GM21526 (cell line): ENCODE results near the gene ARID1A.
A peak's percentile ranks its signal among the peaks of the same experiment; 100 is the strongest.
"Not testable (repeated sequence)": the region's sequence is repeated elsewhere in the genome, so short reads cannot be mapped to it uniquely, and the experiment has no call there.

Source experiments
- ATAC-seq: cut with Tn5 transposase; IDR thresholded peaks from one replicate; pipeline ENCODE4 v1.9.1; 2021; ENCODE audit warnings: moderate library complexity; ENCODE audit not compliant: unreplicated experiment, low FRiP score

ARID1A gene

GRCh38 chr1:26695356-26696118 is at the start of gene ARID1A:
TSS of gene ARID1A (plus strand) at chr1:26696015. CDS start at chr1:26696404, 389 bp downstream.
- ATAC-seq, result peak; percentile 43

DNA sequence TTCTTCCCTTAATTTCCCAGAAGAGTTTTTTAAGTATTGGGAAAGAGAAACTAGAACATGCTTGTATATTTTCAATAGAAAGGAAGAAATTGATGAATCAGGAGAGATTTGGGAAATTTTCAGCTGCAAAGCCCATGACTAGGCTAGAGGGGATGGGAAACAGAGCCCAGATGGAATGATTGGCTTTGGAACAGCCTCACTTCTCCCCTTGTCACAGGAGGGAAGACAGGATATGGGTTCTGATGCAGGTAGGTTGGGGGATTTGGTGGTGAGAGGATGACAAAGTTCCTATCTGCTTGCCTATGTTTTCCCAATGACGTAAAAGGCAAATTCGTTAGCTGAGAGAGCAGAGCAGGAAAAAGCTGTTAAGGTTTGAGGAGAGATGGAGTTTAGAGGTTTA is 31.0 kb upstream of the ARID1A start:
- no peak for ATAC-seq

- ATAC-seq, result no peak
Measured at GRCh38 chr1:26666855-26667254, 29.0 kb upstream of the ARID1A start.

DNA sequence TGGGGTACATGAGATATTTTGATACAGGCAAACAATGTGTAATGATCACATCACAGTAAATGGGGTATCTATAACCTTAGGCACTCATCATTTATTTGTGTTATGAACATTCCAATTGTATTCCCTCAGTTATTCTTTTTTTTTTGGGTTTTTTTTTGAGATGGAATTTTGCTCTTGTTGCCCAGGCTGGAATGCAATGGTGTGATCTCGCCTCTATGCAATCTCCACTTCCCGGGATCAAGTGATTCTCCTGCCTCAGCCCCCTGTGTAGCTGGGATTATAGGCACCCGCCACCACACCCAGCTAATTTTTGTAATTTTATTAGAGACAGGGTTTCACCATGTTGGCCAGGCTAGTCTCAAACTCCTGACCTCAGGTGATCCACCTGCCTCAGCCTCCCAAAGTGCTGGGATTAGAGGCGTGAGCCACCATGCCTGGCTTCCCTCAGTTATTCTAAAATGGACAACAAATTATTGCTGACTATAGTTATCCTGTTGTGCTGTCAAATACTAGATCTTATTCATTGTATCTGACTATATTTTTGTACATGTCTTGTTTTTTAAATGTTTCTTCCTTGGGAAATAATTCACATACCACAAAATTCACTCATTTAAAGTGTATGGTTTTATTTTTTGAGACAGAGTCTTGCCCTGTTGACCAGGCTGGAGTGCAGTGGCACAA is 27.6 kb upstream of the ARID1A start:
- ATAC-seq, result not testable (repeated sequence)

GRCh38 chr1:26677306-26678115 is 18.3 kb upstream of the ARID1A start:
- ATAC-seq, result peak; percentile 62

- no peak for ATAC-seq
Measured at GRCh38 chr1:26684763-26685508, 10.9 kb upstream of the ARID1A start.

DNA sequence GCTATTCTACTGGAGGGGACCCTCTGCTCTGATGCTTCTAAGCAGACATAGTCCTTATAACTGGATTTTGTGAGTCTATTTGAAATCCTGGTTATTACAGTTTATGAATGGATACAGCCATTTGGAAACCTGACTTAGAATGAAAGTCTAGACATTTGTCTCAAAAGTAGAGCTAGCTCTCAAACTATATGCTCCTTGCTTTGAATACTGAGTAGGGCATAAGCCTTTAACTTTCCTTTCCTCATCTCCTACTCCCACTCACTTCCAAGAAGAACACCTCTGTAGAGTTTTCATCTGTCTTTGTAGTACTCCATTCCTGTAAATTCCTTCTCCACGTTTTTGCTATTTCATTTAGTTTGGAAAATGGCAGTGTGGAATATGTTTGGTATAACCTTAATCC is 9.0 kb upstream of the ARID1A start:
- no peak for ATAC-seq

- no peak for ATAC-seq
Measured at GRCh38 chr1:26689504-26689903, 6.3 kb upstream of the ARID1A start.

- no peak for ATAC-seq
Measured at GRCh38 chr1:26690157-26690556, 5.7 kb upstream of the ARID1A start.

- ATAC-seq, result no peak
Measured at GRCh38 chr1:26690576-26691031, 5.2 kb upstream of the ARID1A start.

DNA sequence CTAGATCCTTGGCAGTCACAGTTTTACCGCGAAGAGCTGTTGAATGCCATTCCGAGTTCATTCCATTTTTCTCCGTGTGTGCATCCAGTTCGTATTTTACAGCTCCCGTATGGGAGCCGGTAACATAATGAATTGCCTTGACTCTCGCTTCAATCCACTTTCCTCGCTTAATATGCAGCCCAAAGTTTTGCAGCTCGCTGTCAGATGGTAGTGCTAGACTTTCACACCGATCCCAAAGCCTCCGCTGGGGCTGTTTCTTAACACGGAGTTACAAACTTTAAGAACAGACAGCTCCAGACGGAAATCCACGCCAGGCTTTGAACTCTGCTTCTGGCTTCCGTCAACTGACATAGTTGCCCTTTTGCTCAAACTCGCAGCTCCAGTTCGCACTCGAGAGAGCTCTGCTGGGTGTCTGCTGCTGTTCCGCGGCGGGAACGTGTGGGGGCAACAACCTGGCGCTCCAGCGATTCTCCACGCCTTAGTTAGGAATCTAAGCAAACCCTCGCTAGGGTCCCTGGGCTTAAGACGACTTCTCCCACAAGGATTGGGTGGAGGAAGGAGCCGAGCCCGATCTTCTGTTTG is 3.5 kb upstream of the ARID1A start:
- no peak for ATAC-seq

DNA sequence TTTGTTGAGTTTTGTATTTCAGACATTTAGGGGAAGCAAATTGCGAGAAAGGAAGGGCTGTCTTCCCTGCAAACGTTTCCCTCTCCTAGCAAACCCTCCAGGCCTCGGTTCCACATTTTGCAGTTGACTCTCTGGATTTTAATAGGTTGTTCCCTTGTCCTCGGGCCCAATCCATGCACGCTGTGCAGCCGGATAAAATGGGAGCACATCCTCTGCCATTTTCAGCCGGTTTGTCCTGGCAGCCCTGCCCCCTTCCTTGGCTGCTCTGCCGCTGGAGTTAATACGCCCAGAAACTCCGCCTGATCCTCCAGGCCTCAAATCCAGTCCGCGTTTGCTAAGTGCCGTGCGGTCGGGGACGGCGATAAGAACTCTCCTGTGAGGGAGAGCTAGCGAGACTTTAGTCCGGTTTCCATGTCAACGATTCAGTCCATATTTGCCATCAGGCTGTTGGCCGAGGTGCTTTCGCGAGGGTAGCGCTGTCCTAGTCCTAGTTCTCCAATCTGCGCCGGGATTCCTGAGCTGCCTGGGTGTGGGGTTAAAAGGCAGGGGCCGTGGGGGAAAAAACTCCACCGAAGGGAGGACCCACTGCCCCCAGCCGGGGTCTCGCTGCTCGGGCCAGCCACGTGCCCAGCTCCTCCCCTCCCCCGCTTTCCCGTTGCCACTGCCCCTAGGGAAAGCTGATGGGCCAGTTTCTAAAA is 2.9 kb upstream of the ARID1A start:
- peak; percentile 31 for ATAC-seq

GRCh38 chr1:26693599-26694572 is 1.9 kb upstream of the ARID1A start:
- no peak for ATAC-seq

DNA sequence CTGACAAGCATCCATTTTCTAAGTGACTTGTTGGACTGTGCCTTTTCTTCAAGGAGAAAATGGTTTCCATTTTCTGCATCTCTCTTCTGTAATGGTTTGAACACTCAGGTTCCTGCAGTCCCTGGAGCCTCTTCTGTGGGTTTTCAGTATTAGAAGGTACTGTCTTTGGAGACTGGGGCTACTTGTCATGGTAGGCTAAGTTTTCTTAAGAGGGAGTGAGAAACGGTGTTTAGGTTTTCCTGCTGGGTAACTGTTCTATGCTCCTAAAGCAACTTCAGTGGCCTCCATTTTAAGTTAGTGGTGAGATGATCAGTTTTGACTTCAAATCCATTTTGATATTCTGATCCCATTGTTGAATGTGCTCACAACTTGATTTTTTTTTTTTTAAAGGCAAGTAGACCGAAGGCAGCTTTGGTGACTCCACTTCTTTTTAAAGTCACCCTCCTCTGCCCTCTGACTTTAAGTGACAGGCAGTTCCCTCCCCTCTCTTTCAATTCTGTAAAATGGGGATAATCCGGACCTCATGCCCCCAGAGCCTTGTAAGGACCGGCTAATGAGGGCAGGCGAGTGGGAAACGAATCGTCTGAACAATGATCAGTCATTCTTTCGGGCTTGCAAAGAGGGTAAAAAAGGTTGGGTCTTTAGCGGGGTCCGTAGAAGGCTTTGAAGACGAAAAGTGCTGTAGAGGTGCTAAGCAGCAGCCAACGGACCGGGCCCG is 1.0 kb upstream of the ARID1A start:
- ATAC-seq, result no peak

- ATAC-seq, result no peak
Measured at GRCh38 chr1:26696119-26696653, 371 bp downstream of the ARID1A start.

GRCh38 chr1:26696654-26697430 is 1.0 kb downstream of the ARID1A start:
- no peak for ATAC-seq
